Inflammatory macrophage treated with lipopolysaccharide for 1 hour (primary cell): ENCODE measurements around the gene LINC01488.

Experiments used
- DNase-seq, 2 donors: peaks; one replicate each; pipeline ENCODE4 v3.0.0-alpha.2; 2020 to 2022

Gene LINC01488

DNA sequence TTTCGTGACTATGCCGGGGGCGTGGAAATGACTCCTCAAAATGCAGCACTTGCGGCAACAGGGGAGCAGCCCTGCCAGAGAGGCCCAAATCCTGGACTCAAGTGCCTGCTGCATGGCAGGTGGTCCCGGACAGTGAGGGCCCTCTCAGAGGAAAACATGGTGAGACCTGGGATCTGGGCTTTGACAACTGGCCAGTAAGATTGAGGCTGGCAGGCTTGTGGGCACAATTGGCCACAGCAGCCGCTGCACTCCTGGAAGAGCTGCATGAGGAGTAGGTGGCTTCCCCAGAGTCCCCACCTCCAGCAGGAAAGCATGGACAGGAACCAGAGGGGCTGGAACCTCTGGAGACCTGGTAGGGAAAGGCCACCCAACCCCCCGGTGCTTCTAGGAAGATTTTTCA, 13.4 kb downstream of the LINC01488 start:
- DNase-seq, result no peak

GRCh38 chr11:69495441-69496201, 14.2 kb downstream of the LINC01488 start:
- DNase-seq, result no peak

DNA sequence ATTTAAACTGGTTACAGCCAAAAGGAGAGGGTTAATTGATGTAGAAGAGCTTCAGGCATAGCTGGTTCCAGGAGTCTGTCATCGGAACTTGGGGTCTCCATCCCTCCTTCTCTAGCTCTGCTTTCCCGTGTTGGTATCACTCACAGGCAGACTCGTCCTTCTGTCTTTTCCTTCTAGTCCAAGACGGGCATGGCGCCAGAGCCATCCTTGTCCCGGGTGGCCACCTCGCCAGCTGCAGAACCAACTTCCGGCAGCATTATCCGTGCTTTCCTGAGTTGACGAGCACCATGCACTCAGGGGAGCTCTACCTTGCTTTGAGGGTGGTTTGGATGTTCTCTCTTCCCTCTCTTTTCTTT, 14.7 kb downstream of the LINC01488 start:
- no peak for DNase-seq

DNA sequence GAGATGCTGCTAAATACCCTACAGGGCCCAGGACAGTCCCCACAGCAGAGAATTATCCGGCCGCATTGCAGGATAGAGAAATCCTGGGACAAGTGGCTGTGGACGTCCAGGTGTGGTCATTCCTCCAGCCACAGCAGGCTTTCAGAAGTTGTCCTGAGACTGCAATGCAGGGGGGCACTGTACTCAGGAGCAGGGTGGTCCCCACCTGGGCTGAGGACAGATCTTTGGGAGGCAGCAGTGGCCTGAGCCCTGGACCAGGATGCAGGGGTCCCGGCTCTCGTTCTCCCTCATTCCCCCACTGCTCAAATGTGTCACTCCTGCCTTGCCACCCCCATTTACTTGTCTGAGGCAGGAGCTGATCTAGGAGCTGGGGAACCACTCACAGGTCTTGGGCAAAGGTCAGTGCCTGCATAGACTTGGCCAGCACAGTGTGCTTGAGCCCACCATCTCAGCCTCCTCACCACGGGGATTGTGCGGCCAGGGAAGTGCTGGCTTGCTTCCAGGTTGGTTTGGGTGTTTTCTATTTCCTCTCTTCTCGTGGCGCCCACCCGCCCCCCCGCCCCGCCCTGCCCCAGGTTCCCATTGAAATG, 15.3 kb downstream of the LINC01488 start:
- no peak for DNase-seq

- no peak for DNase-seq
Measured at GRCh38 chr11:69497221-69497787, 15.8 kb downstream of the LINC01488 start.

DNA sequence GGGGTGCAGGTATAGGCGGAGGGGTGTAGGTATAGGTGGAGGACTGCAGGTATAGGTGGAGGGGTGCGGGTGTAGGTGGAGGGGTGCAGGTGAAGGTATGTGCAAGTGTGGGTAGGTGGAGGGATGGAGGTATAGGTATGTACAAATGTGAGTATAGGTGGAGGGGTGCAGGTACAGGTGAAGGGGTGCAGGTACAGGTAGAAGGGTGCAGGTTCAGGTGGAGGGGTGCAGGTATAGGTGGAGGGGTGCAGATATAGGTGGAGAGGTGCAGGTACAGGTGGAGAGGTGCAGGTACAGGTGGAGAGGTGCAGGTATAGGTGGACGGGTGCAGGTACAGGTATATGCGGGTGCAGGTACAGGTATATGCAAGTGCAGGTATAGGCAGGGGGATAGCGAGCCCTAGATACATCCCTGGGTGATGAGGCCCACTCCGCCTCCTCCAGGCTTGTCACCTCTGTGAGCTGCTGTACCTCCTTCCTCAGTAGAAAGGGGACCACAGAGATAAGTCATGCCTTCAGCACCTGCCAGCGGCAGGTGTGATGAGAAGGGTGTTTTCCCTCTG, 17.2 kb downstream of the LINC01488 start:
- no peak for DNase-seq

DNA sequence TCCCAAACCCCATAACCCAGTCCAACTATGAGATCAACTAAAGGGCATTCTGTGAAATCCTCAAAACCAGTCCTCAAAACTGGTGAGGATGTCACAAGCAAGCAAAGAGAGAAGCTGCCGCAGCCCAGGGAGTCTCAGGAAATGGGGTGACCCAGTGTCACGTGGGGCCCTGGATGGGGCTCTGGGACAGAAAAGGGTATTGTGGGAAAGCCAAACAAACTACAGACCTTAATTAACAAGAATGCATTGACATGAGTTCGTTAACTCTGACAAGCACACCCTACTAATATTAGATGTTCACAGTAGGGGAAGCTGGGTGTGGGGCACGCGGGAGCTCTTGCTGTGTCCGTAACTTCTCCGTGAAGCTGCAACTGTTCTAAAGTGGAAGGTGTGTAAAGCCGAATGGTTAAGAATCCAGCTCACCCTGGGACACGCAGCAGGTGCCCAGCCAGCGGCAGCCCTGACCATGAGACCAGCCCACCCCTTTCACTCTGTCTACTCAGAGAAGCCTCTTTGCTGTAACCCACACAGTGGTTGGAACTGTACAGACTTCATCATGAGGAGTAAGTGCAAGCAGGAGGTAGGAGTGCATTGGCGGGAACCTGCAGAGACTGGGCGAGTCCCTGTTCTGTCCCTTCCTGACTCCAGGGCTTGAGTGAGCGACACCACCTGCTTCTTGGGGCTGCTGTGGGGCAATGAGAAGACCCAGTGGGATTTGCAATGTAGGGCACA, 17.9 kb downstream of the LINC01488 start:
- peak; percentile 3 to 23 for DNase-seq

DNA sequence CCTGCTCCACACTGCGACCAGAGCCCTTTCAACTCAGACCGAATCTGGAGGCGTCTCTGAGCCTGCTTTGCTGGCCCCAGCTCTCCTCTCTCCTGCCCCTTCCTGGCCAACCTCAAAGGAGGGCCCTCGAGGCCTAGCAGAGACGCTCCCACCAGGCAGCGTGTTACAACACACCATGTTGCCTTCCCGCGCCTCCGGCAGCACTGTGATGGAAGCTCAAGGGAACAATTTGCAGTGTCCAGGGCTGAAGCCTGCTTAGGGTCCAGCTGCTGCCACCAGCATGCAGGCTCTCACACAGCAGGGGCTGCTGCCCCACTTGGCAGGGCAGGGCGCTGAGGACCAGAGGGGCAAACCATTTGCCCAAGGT, 18.4 kb downstream of the LINC01488 start:
- no peak for DNase-seq

DNA sequence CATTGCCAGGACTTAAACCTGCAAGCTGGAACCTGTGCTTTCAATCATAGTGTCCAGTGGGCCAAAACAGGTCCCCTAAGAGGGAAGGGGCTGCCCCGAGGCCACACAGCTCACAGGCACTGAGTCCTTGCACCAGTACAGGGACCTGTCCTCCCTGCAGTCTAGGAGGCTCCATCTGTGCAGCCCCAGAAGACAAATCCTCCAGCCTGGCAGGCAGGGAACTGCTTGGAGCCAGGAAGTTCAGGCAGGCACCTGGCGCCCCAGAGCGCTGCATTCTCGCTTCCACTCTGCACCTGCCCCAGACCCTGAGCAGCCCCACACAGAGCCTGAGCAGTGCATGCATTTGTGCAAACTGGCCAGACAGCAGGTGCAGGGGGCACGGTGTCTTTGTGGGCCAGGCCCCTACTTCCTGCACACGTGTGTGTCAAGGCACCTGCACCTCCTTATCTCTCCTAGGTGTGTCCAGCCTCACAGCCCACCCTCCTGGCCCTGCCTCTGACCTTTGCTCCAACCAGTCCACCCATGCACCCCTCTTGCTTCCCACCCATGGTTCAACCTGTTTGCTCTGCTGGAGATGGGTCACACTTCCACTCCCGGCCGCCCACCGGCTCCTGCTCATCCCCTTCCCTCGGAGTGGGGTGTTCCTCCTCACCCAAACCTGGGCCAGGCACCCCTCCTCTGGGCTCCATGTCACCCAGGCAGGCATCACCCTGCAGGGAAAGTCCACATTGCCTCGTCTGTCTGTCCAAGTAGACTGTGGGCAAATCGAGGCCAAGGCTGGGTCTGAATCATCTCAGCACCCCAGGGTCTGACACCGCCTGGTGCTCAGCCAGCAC, 19.0 kb downstream of the LINC01488 start:
- no peak for DNase-seq

GRCh38 chr11:69501121-69501489, 19.6 kb downstream of the LINC01488 start:
- no peak for DNase-seq

DNA sequence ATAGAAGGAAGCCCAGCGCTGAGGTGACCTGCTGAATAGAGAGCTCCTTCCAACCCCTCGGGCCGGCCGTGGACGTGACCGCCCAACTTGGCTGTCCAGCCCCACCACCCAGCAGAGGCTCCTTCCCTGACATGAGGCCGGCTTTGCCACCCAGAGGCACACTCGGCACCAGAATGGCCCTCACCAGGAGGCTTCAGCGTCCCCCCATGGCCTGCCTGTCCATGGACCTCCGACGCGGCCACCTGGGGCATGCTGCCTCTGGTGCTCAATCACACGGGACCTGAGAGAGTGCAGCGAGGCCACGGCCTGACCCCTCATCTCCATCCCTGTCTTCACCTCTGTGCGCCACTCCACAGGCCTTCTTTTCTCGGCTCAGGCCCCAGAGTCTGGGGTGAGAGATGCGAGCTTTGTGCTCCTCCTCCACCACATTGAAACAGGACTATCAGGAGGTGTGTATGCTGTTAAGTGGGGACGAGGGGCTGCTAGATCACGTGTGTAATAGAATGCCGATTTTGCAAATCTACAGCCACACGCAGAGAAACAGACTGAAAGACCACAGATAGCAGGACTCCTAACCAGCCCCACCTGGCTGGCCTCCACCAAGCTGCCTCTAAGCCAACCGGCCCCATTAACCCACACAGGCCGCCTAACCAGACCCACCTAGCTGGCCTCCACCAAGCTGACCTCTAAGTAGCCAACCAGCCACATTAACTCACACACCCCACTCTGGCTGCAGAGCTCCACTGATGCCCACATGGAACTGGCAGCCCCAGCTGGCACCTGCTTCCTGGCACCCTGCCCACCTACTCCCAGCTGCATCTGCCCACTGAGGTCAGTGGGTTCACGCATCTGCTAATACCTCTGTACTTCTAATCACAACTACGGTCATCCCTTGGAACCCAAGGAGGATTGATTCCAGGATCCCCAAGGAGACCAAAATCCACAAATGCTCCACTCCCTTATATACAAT, 20.7 kb downstream of the LINC01488 start:
- DNase-seq, result no peak

GRCh38 chr11:69504127-69504526, 22.7 kb downstream of the LINC01488 start:
- no peak for DNase-seq

DNA sequence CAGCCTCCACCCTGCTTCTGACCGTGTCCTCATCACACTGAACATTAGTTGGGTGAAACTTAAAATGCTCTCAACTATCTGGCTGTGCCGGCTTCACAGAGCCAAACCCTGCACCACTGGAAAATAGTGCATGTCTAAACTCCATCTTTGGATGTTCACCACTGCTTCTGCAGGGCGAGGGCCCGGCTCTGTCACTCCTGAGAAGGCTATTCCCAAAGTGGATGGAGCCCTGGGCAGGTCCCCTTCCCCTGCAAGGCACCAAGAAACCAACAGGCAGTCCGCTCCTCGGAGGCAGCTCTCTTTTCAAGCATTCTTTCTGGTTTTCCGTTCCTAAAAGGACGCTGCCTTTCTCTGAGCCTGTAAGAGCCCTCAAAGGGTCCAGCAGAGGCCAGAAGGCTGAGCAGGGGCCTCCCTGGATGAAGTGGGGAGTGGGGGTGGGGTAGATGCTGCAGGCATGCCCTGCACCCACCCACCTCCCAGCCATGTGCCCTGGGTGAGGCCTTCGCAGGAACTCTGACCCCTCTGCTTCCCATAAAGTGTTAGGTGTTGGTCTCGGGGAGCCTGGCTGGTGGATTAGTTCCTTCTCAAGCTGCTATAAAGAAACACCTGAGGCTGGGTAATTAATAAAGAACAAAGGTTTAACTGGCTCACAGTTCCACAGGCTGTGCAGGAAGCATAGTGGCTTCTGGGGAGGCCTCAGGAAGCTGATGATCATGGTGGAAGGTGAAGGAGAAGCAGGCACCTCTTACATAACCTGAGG, 23.3 kb downstream of the LINC01488 start:
- no peak for DNase-seq

GRCh38 chr11:69508974-69509373, 27.5 kb downstream of the LINC01488 start:
- DNase-seq, result no peak

GRCh38 chr11:69509381-69509780, 27.9 kb downstream of the LINC01488 start:
- no peak for DNase-seq

GRCh38 chr11:69509846-69510390, 28.5 kb downstream of the LINC01488 start:
- no peak for DNase-seq

GRCh38 chr11:69510471-69511357, 29.3 kb downstream of the LINC01488 start:
- DNase-seq, result no peak

- no peak for DNase-seq
Measured at GRCh38 chr11:69511358-69512055, 30.0 kb downstream of the LINC01488 start.

GRCh38 chr11:69512136-69512535, 30.7 kb downstream of the LINC01488 start:
- DNase-seq, result no peak
